Endothelial cell (in vitro differentiated cells): Measurements from ENCODE around the gene GRID1. TPM values are rescaled to one million over a fixed set of nuclear protein-coding genes. Genes with fewer than 3 reads are reported as not detected.

Experiments
- DNase-seq: peaks from one replicate; pipeline ENCODE4 v3.0.0; 2021; ENCODE audit warnings: low spot score
- H3K27ac Mint-ChIP-seq: one replicate; pipeline ENCODE4 v1.8.0; 2021; ENCODE audit warnings: mixed read lengths, inconsistent platforms; ENCODE audit not compliant: unreplicated experiment
- H3K27me3 Mint-ChIP-seq: one replicate; pipeline ENCODE4 v1.8.0; 2021; ENCODE audit warnings: mild to moderate bottlenecking, moderate library complexity, mixed read lengths, inconsistent platforms; ENCODE audit not compliant: unreplicated experiment
- H3K36me3 Mint-ChIP-seq: one replicate; pipeline ENCODE4 v1.8.0; 2021; ENCODE audit warnings: mild to moderate bottlenecking, low read depth, mixed read lengths, inconsistent platforms; ENCODE audit not compliant: unreplicated experiment
- H3K4me1 Mint-ChIP-seq: one replicate; pipeline ENCODE4 v1.8.0; 2021; ENCODE audit warnings: mild to moderate bottlenecking, mixed read lengths, inconsistent platforms; ENCODE audit not compliant: unreplicated experiment
- H3K4me3 Mint-ChIP-seq: one replicate; pipeline ENCODE4 v1.8.0; 2021; ENCODE audit warnings: mild to moderate bottlenecking, mixed read lengths, inconsistent platforms; ENCODE audit not compliant: unreplicated experiment
- H3K9me3 Mint-ChIP-seq: one replicate; pipeline ENCODE4 v1.8.0; 2021; ENCODE audit warnings: mixed read lengths, inconsistent platforms; ENCODE audit not compliant: unreplicated experiment
- total RNA-seq: library from RNA; stranded (reverse); fragmentation: NEBNext Ultra II Directional; extraction: Animal tissue kit (Norgen Biotek cat#: 25700); gene quantifications from one replicate; pipeline ENCODE4 v1.2.1, GENCODE V29; 2021; ENCODE audit not compliant: unreplicated experiment
- TF ChIP-seq, protein P1 (sequence below): fragments of 200-600 bp; sonication (generic); IDR thresholded peaks from one replicate; pipeline ENCODE4 v1.5.0; 2021; ENCODE audit warnings: antibody characterized with exemption; ENCODE audit not compliant: unreplicated experiment

GRID1 gene
- total RNA-seq, 1 donor from 2014 or later = 0.26 TPM

GRCh38 chr10:85791818-85792532 lies 574.6 kb downstream of the GRID1 start:
- H3K4me1 Mint-ChIP-seq = peaks cover 9% of the 10 kb centered on the region
- peaks cover 10% of the 10 kb centered on the region for H3K9me3 Mint-ChIP-seq
- DNase-seq = no peak
- peaks cover 3% of the 10 kb centered on the region for H3K27me3 Mint-ChIP-seq
- no peak overlapping the region for H3K4me3 Mint-ChIP-seq
- TF ChIP-seq, protein P1, sequence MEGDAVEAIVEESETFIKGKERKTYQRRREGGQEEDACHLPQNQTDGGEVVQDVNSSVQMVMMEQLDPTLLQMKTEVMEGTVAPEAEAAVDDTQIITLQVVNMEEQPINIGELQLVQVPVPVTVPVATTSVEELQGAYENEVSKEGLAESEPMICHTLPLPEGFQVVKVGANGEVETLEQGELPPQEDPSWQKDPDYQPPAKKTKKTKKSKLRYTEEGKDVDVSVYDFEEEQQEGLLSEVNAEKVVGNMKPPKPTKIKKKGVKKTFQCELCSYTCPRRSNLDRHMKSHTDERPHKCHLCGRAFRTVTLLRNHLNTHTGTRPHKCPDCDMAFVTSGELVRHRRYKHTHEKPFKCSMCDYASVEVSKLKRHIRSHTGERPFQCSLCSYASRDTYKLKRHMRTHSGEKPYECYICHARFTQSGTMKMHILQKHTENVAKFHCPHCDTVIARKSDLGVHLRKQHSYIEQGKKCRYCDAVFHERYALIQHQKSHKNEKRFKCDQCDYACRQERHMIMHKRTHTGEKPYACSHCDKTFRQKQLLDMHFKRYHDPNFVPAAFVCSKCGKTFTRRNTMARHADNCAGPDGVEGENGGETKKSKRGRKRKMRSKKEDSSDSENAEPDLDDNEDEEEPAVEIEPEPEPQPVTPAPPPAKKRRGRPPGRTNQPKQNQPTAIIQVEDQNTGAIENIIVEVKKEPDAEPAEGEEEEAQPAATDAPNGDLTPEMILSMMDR = no peak
- H3K36me3 Mint-ChIP-seq = no peaks in the 10 kb centered on the region
- H3K27ac Mint-ChIP-seq = no peak overlapping the region

GRCh38 chr10:85789982-85790789 lies 576.4 kb downstream of the GRID1 start:
- H3K4me1 Mint-ChIP-seq = peaks cover 8% of the 10 kb centered on the region
- no peak overlapping the region for H3K4me3 Mint-ChIP-seq
- TF ChIP-seq, protein P1 = no peak
- H3K9me3 Mint-ChIP-seq = peaks cover 14% of the 10 kb centered on the region
- no peaks in the 10 kb centered on the region for H3K36me3 Mint-ChIP-seq
- no peak for DNase-seq
- H3K27me3 Mint-ChIP-seq = peaks cover 3% of the 10 kb centered on the region
- no peak overlapping the region for H3K27ac Mint-ChIP-seq

GRCh38 chr10:85789125-85789524 lies 577.5 kb downstream of the GRID1 start:
- H3K4me1 Mint-ChIP-seq = peaks cover 5% of the 10 kb centered on the region
- H3K27ac Mint-ChIP-seq = no peak overlapping the region
- no peaks in the 10 kb centered on the region for H3K36me3 Mint-ChIP-seq
- no peak overlapping the region for H3K4me3 Mint-ChIP-seq
- no peak for DNase-seq
- TF ChIP-seq, protein P1 = no peak
- peaks cover 14% of the 10 kb centered on the region for H3K9me3 Mint-ChIP-seq
- peaks cover 5% of the 10 kb centered on the region for H3K27me3 Mint-ChIP-seq

DNA sequence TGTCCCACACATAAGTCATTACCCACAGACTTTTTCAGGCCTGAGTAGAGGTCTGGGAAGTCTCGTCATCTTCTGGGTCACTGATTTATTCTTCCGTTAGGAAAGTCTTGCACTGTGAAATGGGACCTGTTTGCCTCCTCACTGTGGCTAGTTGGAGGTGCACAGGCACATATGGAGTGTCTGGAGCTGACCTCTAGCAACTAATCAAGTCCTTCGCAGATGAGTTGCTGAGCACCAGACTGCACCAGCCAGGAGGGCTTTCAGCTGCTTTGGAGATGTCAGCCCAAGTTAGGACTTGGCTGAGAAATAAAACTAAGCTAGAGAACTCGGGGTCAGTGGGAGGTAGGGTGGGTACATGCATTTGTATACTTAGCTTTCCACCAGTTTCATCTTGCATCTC lies 578.0 kb downstream of the GRID1 start:
- peaks cover 5% of the 10 kb centered on the region for H3K27me3 Mint-ChIP-seq
- peaks cover 5% of the 10 kb centered on the region for H3K4me1 Mint-ChIP-seq
- no peak overlapping the region for H3K4me3 Mint-ChIP-seq
- no peak overlapping the region for H3K27ac Mint-ChIP-seq
- DNase-seq = no peak
- no peaks in the 10 kb centered on the region for H3K36me3 Mint-ChIP-seq
- H3K9me3 Mint-ChIP-seq = peaks cover 14% of the 10 kb centered on the region
- TF ChIP-seq, protein P1 = no peak

- peaks cover 2% of the 10 kb centered on the region for H3K27me3 Mint-ChIP-seq
- peaks cover 5% of the 10 kb centered on the region for H3K4me1 Mint-ChIP-seq
- H3K36me3 Mint-ChIP-seq = no peaks in the 10 kb centered on the region
- no peak overlapping the region for H3K4me3 Mint-ChIP-seq
- no peak overlapping the region for H3K27ac Mint-ChIP-seq
- DNase-seq = no peak
- peaks cover 9% of the 10 kb centered on the region for H3K9me3 Mint-ChIP-seq
- TF ChIP-seq, protein P1 = no peak
Measured at GRCh38 chr10:85787881-85788280, 578.7 kb downstream of the GRID1 start.
